Activated CD4-positive, alpha-beta T cell treated with anti-CD3 and anti-CD28 coated beads, Interleukin-2, amount 50 U/mL, for 48 hours (primary cell): ENCODE measurements around the gene CD274.
"Not testable (repeated sequence)": the region's sequence is repeated elsewhere in the genome, so short reads cannot be mapped to it uniquely, and the experiment has no call there.

ENCODE experiments used
- DNase-seq, 2 experiments: peaks; one replicate each; pipeline ENCODE4 v3.0.0-alpha.2; 2020

Gene CD274

DNA sequence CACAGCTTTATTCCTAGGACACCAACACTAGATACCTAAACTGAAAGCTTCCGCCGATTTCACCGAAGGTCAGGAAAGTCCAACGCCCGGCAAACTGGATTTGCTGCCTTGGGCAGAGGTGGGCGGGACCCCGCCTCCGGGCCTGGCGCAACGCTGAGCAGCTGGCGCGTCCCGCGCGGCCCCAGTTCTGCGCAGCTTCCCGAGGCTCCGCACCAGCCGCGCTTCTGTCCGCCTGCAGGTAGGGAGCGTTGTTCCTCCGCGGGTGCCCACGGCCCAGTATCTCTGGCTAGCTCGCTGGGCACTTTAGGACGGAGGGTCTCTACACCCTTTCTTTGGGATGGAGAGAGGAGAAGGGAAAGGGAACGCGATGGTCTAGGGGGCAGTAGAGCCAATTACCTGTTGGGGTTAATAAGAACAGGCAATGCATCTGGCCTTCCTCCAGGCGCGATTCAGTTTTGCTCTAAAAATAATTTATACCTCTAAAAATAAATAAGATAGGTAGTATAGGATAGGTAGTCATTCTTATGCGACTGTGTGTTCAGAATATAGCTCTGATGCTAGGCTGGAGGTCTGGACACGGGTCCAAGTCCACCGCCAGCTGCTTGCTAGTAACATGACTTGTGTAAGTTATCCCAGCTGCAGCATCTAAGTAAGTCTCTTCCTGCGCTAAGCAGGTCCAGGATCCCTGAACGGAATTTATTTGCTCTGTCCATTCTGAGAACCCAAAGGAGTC is at the start of gene CD274:
TSS of gene CD274 (plus strand) at position 184 of the 733 bp plus-strand sequence. CDS start 5,572 bp downstream, outside the sequence.
- DNase-seq = peak; percentile 87 to 91

DNA sequence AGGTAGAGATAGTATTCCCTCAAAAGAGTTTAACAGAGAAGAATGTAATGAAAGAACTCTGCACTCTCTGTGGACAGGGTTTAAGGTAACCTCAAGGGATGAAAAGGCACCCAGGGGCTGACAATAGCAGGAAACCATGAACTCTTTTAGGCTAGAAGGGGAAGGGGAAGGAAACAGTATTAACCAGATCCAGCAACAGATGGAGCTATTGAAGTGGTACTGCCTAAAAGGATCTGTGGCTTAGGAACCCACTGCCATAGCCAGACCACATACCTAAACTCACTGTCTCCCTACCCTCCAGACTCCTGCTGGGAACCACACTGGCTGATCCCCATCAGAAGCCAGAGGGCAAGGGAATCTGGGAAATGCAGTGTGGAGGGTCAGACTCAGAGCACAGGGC is 48.1 kb upstream of the CD274 start:
- no peak for DNase-seq

DNA sequence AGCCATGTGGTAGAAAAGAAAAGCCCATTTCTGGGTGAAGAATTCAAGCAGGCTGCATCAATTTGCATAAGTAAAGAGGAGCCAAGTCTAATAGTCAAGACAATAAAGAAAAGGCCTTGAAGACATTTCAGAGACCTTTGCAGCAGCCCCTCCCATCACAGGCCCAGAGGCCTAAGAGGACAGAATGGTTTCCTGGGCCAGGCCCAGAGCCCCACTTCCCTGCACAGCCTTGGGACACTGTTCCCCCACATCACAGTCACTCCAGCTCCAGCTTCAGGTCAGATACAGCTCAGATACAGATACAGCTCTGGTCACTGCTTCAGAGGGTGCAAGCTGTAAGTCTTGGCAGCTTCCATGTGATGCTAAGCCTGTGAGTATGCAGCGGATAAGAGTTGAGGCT is 41.7 kb upstream of the CD274 start:
- DNase-seq = no peak

DNA sequence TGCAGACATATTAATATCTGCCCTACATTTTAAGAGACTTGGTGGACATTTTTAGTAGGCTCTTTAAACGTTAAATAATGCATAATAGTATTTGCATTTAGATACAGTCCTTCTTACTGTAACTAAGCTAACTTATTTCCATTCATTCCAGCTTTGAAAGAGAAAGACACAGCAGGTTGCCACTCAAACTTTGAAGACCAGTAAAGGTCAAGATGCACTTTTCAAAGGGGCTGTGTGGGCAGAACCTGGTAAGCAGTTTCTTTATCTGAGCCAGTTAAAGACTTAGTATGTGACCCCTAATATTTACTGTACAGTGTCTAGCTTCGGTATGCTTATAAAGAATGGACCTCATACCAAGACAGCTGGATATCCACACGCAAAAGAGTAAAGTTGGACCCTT is 33.4 kb upstream of the CD274 start:
- DNase-seq = no peak

DNA sequence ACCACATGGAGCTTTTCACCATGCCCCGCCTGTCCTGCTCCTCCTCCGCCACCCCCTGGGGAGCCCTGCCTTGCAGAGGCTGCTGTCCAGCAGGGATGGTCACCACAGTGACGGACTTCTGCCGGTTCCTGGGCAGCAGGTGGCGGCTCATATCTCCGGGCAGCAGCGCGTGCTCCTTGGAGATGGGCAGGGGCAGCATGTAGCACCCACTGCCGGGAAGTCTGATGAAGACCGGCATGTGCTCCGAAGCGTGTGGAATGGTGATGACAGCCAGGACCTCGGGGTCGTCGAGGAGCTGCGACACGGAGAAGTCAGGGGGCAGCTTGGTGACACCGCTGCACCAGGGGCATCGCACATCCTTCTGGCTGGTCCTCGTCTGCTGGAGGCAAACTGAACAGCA is 31.9 kb upstream of the CD274 start:
- no peak for DNase-seq

DNA sequence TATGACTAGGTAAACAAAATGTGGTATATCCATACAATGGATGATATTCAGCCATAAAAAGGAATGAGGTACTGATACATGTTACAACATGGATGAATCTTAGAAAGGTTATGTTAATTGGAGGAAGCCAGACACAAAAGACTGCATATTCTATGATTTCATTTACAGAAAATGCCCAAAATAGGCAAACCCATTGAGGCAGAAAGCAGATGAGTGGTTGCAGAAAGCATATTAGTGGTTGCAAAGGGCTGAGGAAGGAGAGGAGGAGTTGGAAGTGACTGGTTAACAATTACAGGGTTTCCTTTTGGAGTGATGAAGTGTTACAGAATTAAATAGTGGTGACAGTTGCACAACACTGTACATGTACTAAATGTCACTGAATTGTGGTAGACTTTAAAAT is 30.4 kb upstream of the CD274 start:
- no peak for DNase-seq

DNA sequence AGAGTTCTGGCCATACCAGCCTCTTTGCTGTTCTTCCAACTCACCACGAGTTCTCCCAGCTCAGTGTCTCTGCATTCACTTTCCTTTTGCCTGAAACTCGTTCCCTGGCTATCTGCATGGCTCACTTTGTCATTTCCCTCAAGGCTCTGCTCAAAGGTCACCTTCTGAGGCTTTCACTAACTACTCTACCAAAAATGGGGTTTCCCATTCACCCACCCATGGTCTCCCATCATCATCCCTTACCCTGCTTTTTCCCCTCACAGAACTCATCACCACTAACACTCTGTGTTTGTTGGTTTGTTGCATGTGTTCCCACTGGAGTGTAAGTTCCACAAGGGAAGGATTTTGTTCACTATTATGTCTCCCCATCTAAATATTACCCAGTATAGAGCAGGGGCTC is 29.2 kb upstream of the CD274 start:
- DNase-seq = no peak

DNA sequence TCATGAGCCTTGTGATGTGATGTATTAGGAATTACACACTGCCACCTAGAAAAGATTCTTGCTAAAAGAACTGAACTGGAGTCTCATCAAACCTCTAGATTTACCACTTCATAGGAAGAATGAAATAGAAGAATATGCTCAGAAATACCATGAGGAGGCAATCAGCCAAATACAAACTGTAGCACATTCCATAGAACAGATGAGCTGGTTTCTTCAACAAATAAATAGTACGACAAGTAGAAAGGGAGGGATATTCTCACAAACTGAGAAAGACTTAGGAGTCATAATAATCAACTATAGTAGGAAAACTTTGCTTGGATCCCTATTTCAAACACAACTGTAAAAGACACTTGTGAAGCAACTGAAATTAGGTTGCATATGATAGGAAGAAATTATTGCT is 28.1 kb upstream of the CD274 start:
- DNase-seq = no peak

DNA sequence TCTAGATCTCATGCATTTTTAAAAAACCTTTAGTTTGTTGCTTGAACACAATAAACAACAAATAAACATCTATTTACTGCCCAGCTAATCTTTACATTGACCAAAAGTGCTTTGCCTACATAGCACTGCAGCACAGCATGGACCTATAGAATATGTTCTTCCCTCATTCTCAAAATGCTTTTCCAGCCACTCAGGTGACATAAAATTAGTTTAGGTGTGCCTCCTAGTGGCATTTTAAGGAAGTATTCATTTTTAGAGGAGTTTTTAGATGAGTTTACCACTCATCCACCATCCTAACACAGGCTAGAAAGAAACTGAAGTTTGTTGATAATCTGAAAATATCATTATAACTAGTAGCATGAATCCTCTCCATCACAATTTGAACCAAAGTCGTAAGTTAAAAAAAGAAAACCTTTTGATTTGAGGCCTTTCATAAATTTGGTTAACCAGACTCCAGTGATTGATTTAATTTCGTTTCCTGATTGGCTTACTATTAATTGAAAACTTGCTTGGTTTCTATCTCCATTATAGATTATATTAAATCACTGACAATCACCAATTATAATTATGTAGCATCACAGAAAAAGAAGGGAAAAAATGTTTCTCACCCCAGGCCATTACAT is 25.2 kb upstream of the CD274 start:
- no peak for DNase-seq

DNA sequence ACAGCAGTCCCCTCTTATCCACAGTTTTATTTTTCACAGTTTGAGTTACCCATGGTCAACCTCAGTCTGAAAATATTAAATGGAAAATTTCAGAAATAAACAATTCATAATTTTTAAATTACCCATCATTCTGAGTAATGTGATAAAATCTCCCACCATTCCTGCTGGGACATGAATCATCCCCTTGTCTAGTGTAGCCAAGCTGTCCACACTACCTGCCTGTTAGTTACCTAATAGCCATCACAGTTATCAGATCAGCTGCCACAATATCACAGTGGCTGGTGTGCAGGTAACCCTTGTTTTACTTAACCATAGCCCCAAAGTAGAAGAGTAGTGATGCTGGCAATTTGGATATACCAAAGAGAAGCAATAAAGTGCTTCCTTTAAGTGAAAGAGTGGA is 23.3 kb upstream of the CD274 start:
- DNase-seq = no peak

DNA sequence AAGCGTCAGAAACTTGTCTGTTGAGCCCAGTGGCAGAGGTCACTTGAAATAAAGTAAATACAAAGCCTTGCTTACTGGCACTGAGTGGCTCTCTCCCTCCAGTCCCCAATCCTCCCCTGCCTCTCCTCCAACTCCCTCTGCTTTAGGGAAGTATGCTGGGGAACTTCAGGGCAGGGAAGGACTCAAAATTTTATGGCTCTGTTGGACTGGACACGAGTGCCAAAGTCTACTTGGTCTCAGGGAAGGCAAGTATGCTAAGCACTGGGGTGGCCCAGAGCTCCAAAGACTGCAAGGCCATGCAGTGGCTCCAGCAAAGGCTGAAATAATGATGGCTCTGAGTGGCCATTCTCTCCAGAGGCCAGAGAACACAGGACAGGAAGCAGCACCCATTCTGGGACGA is 22.2 kb upstream of the CD274 start:
- DNase-seq = no peak

DNA sequence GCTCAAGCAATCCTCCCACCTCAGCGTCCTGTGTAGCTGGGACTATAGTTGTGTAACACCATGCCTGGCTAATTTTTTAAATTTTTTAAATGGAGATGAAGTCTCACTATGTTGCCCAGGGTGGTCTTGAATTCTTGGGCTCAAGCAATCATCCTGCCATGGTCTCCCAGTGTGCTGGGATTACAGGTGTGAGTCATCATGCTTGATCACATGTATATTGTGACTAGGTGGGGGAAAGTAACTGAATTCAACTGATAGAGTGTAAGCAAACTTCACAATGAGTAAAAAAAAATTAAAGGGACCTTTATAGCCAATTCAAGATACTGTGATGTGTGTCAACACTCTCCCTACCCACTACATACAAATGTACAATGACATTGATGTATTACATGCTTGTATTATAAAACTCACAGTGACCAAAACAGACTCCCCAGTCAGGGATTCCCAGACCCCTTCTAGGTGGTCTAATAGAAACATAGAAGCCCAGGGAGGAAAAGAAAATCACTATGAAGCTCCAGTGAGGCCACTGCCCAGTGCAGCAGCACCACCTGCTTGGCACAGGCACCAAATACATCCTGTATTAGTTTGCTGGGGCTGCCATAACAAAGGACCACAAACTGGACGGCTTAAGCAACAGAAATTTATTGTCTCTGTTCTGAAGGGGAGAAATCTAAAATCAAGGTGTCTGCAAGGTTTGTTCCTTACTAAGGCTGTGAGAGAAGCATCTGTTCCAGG is 21.4 kb upstream of the CD274 start:
- DNase-seq = no peak

DNA sequence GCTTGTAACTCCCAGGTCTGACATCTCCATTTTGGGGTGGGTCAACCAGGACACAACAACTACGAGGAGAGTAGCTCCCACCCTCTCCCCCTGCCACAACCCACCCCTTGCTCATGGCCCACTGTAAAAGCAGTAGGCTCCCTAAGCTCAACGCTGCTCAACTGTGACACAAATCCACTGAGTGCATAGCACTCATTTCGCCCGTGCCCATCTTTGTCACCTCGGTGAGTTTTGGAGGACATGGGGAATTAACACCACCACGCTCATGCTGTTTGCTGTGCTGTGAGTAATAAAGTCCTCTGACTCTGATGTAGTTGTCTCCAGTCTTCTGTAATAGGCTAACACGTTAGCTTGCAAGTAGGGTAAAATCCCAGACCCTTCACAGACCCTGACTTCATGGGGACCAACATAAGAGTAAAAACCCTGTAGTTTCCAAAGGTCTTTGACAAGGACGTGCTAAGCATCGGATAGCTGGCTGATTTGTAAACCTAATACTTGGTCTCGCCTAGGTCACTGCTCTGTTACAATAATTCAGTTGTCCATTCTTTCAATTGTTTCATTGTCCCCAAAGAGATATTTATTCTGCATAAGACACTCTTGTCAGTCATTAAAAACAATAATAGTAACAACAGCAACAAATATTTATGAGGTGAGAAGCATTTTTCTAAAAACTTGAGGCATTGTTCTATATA is 20.3 kb upstream of the CD274 start:
- no peak for DNase-seq

DNA sequence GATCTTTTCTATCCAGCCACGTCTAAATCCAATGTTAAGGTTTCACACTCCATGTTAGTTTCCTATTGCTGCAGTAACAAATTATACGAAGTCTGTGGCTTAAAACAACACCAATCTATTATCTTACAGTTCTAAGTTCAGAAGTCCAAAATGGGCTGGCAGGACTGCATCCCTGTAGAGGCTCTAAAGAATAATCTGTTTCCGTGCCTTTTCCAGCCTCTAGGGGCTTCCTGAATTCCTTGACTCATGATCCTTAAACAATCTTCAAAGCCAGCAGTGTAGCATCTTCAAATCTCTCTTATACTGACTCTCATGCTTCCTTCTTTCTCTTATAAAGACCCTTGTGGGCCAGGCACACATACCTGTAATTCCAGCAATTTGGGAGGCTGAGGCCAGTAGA is 19.4 kb upstream of the CD274 start:
- no peak for DNase-seq

DNA sequence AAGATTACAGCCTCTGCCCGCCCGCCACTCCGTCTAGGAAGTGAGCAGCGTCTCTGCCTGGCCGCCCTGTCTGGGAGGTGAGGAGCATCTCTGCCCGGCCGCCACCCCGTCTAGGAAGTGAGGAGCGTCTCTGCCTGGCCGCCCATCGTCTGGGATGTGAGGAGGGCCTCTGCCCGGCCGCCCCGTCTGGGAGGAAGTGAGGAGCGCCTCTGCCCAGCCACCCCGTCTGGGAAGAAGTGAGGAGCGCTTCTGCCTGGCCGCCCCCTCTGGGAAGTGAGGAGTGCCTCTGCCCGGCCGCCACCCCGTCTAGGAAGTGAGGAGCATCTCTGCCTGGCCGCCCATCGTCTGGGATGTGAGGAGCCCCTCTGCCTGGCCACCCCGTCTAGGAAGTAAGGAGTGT is 17.5 kb upstream of the CD274 start:
- not testable (repeated sequence) for DNase-seq

DNA sequence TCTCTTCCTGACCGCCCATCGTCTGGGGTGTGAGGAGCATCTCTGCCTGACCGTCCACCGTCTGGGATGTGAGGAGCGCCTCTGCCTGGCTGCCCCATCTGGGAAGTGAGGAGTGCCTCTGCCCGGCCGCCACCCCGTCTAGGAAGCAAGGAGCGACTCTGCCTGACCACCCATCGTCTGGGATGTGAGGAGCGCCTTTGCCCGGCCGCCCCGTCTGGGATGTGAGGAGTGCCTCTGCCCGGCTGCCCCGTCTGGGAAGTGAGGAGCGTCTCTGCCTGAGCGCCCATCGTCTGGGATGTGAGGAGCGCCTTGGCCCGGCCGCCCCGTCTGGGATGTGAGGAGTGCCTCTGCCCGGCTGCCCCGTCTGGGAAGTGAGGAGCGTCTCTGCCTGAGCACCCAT is 17.0 kb upstream of the CD274 start:
- DNase-seq = not testable (repeated sequence)

DNA sequence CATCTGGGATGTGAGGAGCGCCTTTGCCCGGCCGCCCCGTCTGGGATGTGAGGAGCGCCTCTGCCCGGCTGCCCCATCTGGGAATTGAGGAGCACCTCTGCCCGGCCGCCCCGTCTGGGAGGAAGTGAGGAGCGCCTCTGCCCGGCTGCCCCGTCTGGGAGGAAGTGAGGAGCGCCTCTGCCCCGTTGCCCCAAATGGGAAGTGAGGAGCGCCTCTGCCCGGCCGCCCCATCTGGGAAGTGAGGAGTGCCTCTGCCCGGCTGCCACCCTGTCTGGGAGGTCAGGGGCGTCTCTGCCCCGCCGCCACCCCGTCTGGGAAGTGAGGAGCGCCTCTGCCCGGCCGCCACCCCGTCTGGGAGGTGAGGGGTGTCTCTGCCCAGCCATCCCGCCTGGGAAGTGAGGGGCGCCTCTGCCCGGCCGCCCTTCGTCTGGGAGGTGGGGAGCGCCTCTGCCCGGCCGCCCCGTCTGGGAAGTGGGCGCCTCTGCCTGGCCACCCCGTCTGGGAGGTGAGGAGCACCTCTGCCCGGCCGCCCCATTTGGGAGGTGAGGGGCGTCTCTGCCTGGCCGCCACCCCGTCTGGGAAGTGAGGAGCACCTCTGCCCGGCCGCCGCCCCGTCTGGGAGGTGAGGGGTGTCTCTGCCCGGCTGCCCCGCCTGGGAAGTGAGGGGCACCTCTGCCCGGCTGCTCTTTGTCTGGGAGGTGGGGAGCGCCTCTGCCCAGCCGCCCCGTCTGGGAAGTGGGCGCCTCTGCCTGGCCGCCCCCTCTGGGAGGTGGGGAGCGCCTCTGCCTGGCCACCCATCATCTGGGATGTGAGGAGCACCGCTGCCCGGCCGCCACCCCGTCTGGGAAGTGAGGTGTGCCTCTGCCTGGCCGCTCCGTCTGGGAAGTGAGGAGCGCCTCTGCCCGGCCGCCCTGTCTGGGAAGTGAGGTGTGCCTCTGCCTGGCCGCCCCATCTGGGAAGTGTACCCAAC is 16.2 kb upstream of the CD274 start:
- not testable (repeated sequence) for DNase-seq

DNA sequence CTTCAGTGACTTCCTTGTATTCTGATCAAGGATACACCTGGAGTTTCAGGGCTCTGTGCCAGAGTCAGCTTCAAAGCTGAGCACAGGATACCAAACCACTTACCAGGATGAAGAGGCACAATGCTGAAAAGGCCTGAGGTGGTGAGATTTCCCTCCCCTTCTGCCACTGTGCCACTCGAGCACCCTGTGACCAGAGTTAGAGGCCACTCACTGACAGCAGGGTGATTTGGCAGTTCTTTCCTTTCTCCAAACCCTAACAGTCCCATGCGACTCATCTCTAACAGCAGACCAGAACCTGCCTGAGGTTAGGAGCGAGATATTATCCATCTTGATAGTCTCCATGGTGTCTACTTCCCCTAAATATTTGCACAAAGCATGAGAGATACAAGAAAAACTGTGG is 14.4 kb upstream of the CD274 start:
- DNase-seq = peak in 1 of 2 experiments; percentile 34

DNA sequence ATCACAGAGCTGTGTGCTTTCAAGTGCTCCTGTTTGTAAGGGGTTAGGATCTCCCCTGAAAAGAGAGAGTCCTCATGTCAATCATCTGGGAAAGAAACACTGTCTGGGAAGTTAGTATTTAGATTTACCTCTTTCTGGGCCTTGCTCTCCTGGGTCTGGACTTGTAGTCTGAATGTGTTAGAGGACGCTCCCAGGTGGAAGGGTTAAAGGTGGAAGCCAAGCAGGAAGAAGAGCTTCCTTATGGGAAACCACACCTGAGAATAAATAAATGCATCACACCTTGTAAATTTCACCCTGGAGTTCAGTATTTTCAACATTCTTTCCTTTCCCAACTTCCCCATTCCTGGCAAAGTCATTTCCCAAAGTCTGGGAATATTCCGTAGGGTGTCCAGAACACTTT is 13.9 kb upstream of the CD274 start:
- DNase-seq = no peak

DNA sequence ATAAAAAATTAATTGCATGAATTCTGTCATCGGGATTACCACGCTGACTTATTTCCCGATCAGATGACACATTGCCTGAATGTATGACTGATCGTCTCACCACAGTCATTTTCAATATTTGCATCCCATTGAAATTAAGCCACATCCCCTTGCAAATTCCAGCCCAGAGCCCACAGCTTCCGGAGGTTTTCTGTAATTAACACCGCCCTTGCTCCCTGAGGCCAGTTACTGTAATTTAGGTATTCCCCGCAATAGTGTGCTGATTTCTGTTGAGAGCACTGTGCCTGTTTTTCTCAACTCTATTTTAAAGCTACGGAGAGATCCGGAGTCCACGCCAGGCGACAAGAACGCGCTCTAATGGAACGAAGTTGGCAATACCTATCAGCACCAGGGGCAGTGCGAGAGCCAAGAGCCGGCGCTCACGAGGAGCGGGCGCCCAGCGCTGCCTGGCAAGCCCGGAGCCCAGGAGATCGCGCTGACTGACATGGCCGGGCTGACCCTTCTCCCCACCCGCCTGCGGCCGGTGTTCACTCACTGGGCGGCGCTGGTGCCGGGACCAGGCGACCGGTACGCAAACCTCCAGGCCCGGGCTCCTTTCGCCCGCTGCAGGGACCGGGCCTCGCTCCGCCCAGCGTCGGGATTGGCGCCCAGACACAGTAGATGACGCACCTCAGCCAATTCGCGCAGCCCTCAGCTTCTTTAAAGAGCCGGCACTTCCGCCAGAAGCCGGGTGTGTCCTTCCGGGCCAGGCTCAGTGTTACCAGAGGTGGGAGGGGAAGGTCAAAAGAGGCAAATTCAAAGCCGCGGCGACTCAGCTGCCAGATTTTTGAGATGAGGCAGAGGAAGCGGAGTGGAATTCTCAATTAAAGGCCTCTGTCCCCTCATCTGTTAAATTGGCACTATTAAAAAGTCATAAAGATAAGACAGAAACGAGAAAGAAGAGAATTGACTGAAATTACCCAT is 12.8 kb upstream of the CD274 start, which contains the start of gene PLGRKT:
TSS of gene PLGRKT (minus strand) at position 672 of the 963 bp plus-strand sequence. CDS start 5,948 bp downstream, outside the sequence.
- DNase-seq = peak; percentile 89 to 91
